H9 (cell line): ENCODE measurements around the gene CEMIP. TPM values are rescaled to one million over a fixed set of nuclear protein-coding genes. Genes with fewer than 3 reads are reported as not detected.

Experiments used
- DNase-seq: peaks from one replicate; pipeline ENCODE4 v3.0.0-alpha.2; 2017
- H2AFZ ChIP-seq: one replicate; pipeline ENCODE4 v1.6.1; 2013; ENCODE audit warnings: mild to moderate bottlenecking, low read length, control low read depth, moderate library complexity
- H2AK5ac ChIP-seq: 2 replicates; pipeline ENCODE4 v1.6.1; 2013; ENCODE audit warnings: low read length, control low read depth, mixed read lengths; ENCODE audit not compliant: insufficient read length
- H2BK120ac ChIP-seq: one replicate; pipeline ENCODE4 v1.6.1; 2013; ENCODE audit warnings: low read depth, mild to moderate bottlenecking, low read length, control low read depth, inconsistent platforms; ENCODE audit not compliant: poor library complexity, severe bottlenecking
- H2BK12ac ChIP-seq: 2 replicates; pipeline ENCODE4 v1.6.1; 2013; ENCODE audit warnings: low read length, control low read depth, mixed read lengths, low read depth; ENCODE audit not compliant: insufficient read length
- H2BK15ac ChIP-seq: 2 replicates; pipeline ENCODE4 v1.6.1; 2013; ENCODE audit warnings: low read depth, low read length, control low read depth
- H2BK20ac ChIP-seq: one replicate; pipeline ENCODE4 v1.6.1; 2013; ENCODE audit warnings: low read depth, mild to moderate bottlenecking, low read length, control low read depth, inconsistent platforms; ENCODE audit not compliant: poor library complexity, severe bottlenecking
- H2BK5ac ChIP-seq: 2 replicates; pipeline ENCODE4 v1.6.1; 2013; ENCODE audit warnings: low read length, control low read depth, mixed read lengths; ENCODE audit not compliant: insufficient read length
- H3K14ac ChIP-seq: 2 replicates; pipeline ENCODE4 v1.6.1; 2013; ENCODE audit warnings: low read length, control low read depth; ENCODE audit not compliant: insufficient read depth
- H3K18ac ChIP-seq: 2 replicates; pipeline ENCODE4 v1.6.1; 2013; ENCODE audit warnings: low read depth, mild to moderate bottlenecking, mixed read lengths, low read length, control low read depth; ENCODE audit not compliant: insufficient read length
- H3K23ac ChIP-seq: 2 replicates; pipeline ENCODE4 v1.6.1; 2013; ENCODE audit warnings: low read length, control low read depth, mixed read lengths, low read depth; ENCODE audit not compliant: insufficient read length
- H3K23me2 ChIP-seq: 2 replicates; pipeline ENCODE4 v1.6.1; 2013; ENCODE audit warnings: low read depth, mild to moderate bottlenecking, mixed read lengths, low read length, control low read depth; ENCODE audit not compliant: insufficient read length, poor library complexity, severe bottlenecking
- H3K27ac ChIP-seq: 2 replicates; pipeline ENCODE4 v1.5.1; 2013; ENCODE audit warnings: low read length, control low read depth, mixed read lengths, low read depth; ENCODE audit not compliant: insufficient read length
- H3K27me3 ChIP-seq: 2 replicates; pipeline ENCODE4 v1.6.1; 2013; ENCODE audit warnings: low read length, control low read depth, inconsistent platforms; ENCODE audit not compliant: insufficient read depth
- H3K4ac ChIP-seq: 2 replicates; pipeline ENCODE4 v1.6.1; 2013; ENCODE audit warnings: low read depth, mild to moderate bottlenecking, control low read depth, inconsistent platforms, low read length, moderate library complexity
- H3K4me1 ChIP-seq: 2 replicates; pipeline ENCODE4 v1.6.1; 2013; ENCODE audit warnings: low read length, control low read depth, inconsistent platforms; ENCODE audit not compliant: insufficient read depth
- H3K4me2 ChIP-seq: 2 replicates; pipeline ENCODE4 v1.6.1; 2013; ENCODE audit warnings: low read length, control low read depth, mixed read lengths; ENCODE audit not compliant: insufficient read length, insufficient read depth
- H3K56ac ChIP-seq: 2 replicates; pipeline ENCODE4 v1.6.1; 2013; ENCODE audit warnings: low read depth, mild to moderate bottlenecking, mixed read lengths, low read length, control low read depth; ENCODE audit not compliant: insufficient read length
- H3K79me1 ChIP-seq: 2 replicates; pipeline ENCODE4 v1.6.1; 2013; ENCODE audit warnings: low read depth, mild to moderate bottlenecking, moderate library complexity, low read length, control low read depth, inconsistent platforms; ENCODE audit not compliant: insufficient read depth, poor library complexity, severe bottlenecking
- H3K79me2 ChIP-seq: 2 replicates; pipeline ENCODE4 v1.6.1; 2013; ENCODE audit warnings: low read length, control low read depth, inconsistent platforms; ENCODE audit not compliant: insufficient read depth
- H3K9ac ChIP-seq: 2 replicates; pipeline ENCODE4 v1.6.1; 2013; ENCODE audit warnings: low read length, control low read depth, mixed read lengths; ENCODE audit not compliant: insufficient read length; ENCODE audit errors: extremely low read depth
- H3K9me3 ChIP-seq: one replicate; pipeline ENCODE4 v1.6.1; 2013; ENCODE audit warnings: low read depth, low read length, inconsistent platforms; ENCODE audit not compliant: control insufficient read depth
- H3T11ph ChIP-seq: one replicate; pipeline ENCODE4 v1.6.1; 2013; ENCODE audit warnings: mild to moderate bottlenecking, low read length, control low read depth, inconsistent platforms
- H4K20me1 ChIP-seq: one replicate; pipeline ENCODE4 v1.6.1; 2013; ENCODE audit not compliant: control insufficient read depth, insufficient read length, insufficient read depth
- H4K5ac ChIP-seq: 2 replicates; pipeline ENCODE4 v1.6.1; 2013; ENCODE audit warnings: low read depth, mild to moderate bottlenecking, mixed read lengths, low read length, control low read depth; ENCODE audit not compliant: insufficient read length
- H4K8ac ChIP-seq: replicated peaks from 2 replicates; pipeline ENCODE4 v1.6.1; 2013; ENCODE audit warnings: low read length, control low read depth, mixed read lengths, low read depth; ENCODE audit not compliant: insufficient read length
- H4K91ac ChIP-seq: 2 replicates; pipeline ENCODE4 v1.6.1; 2013; ENCODE audit warnings: low read depth, mild to moderate bottlenecking, moderate library complexity, mixed read lengths, low read length, control low read depth; ENCODE audit not compliant: insufficient read length
- H3K27ac Mint-ChIP-seq, 3 experiments: 2 replicates in 2 of 3; 3 replicates in 1 of 3; pipeline ENCODE4 v1.8.0; 2020 to 2021; ENCODE audit warnings: mixed read lengths in 3 of 3, mild to moderate bottlenecking in 1 of 3, moderate library complexity in 1 of 3
- H3K27me3 Mint-ChIP-seq: 2 replicates; pipeline ENCODE4 v1.8.0; 2021; ENCODE audit warnings: low read depth, mild to moderate bottlenecking, moderate library complexity, mixed read lengths
- H3K36me3 Mint-ChIP-seq, 3 experiments: 2 replicates in 2 of 3; 3 replicates in 1 of 3; pipeline ENCODE4 v1.8.0; 2020 to 2021; ENCODE audit warnings: low read depth in 3 of 3, mixed read lengths in 3 of 3; ENCODE audit not compliant: insufficient read depth in 1 of 3
- H3K4me1 Mint-ChIP-seq, 2 experiments: 2 replicates each; pipeline ENCODE4 v1.8.0; 2020; ENCODE audit warnings: mixed read lengths in 2 of 2
- H3K4me3 Mint-ChIP-seq, 2 experiments: 2 replicates in 1 of 2; 3 replicates in 1 of 2; pipeline ENCODE4 v1.8.0; 2020 to 2021; ENCODE audit warnings: mild to moderate bottlenecking in 2 of 2, mixed read lengths in 2 of 2, moderate library complexity in 1 of 2
- H3K9me3 Mint-ChIP-seq, 2 experiments: 2 replicates in 1 of 2; 3 replicates in 1 of 2; pipeline ENCODE4 v1.8.0; 2020; ENCODE audit warnings: mild to moderate bottlenecking in 2 of 2, mixed read lengths in 2 of 2, moderate library complexity in 1 of 2
- CTCF ChIP-seq: fragments of 200-600 bp; sonication (generic); conservative IDR thresholded peaks from 3 replicates; pipeline ENCODE4 v1.8.0; 2021; ENCODE audit warnings: antibody characterized with exemption, mild to moderate bottlenecking
- WGBS: extraction: QIAGEN DNeasy Blood & Tissue Kit; methylation state at CpG from one replicate; pipeline ENCODE4 v1.1.7; 2013; ENCODE audit warnings: missing lambda C conversion rate, low lambda C conversion rate, mixed read lengths; ENCODE audit not compliant: insufficient read length; ENCODE audit errors: extremely low coverage; 5-methylcytosine and 5-hydroxymethylcytosine counted together
- total RNA-seq: library from RNA; stranded (reverse); gene quantifications from 2 replicates; pipeline ENCODE4 v1.2.1, GENCODE V29; 2021

The CEMIP gene
- total RNA-seq, 1 experiment from 2014 or later: 0.09 TPM

DNA sequence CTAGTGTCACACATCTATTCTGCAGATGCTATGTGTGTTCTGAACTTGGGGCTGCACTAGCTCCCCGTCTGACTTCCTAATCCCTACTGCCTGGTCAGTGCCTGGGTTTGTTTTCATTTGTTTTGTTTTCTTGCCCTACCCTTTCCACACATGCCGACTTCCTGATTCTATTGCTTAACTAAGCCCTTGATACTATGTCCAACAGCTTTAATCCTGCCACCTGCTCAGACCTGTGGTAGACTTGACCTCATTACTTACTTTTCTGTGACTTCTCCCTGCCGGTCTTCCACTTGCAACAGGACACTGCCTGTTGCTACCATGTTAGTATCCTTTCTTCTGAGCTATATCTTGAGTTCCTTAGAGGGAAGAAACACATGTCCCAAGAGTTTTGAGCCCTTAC, 39.3 kb upstream of the CEMIP start:
- Histone ChIP-seq H3K9ac (no peak overlapping the region), H3K14ac (no peak overlapping the region), H3K4ac (no peak overlapping the region), H2BK12ac (no peak overlapping the region), H3K18ac (no peak overlapping the region), H3K9me3 (no peaks in the 10 kb centered on the region), H2AFZ (no peak overlapping the region), H3K27ac (no peak overlapping the region), H2BK5ac (no peak overlapping the region), H4K8ac (no peak overlapping the region), H3K56ac (no peak overlapping the region), H3K79me2 (no peaks in the 10 kb centered on the region), H3K4me2 (no peak overlapping the region), H3K79me1 (no peaks in the 10 kb centered on the region), H4K20me1 (no peaks in the 10 kb centered on the region), H3K27me3 (no peaks in the 10 kb centered on the region), H3K4me1 (peaks cover 3% of the 10 kb centered on the region; the same call in 1 of the 2 replicates), H2AK5ac (no peak overlapping the region), H4K91ac (no peak overlapping the region), H2BK120ac (no peak overlapping the region), H3T11ph (no peak overlapping the region), H2BK20ac (no peak overlapping the region), H3K23ac (no peak overlapping the region), H3K23me2 (no peaks in the 10 kb centered on the region), H4K5ac (no peak overlapping the region), H2BK15ac (no peak overlapping the region)
- Mint-ChIP-seq H3K4me1 (peaks cover 21% of the 10 kb centered on the region in 2 experiments), H3K27ac (no peak overlapping the region), H3K9me3 (peaks cover 0 to 3% of the 10 kb centered on the region in 2 experiments; a peak in 1 of 5 replicates), H3K36me3 (peaks cover 0 to 3% (median 0%) of the 10 kb centered on the region in 3 experiments; a peak in 4 of 7 replicates), H3K27me3 (0 out of 2 replicates have a peak, but pooled peaks cover 2% of the 10 kb centered on the region), H3K4me3 (no peak overlapping the region)
- TF ChIP-seq CTCF: no peak
- WGBS: no CpG with 5 or more reads among the region's 3 CpGs
- DNase-seq: no peak
